A673 (cell line): Measurements from ENCODE around the gene BACE2. TPM values are rescaled to one million over a fixed set of nuclear protein-coding genes. Genes with fewer than 3 reads are reported as not detected.
"Not testable (repeated sequence)": the region's sequence is repeated elsewhere in the genome, so short reads cannot be mapped to it uniquely, and the experiment has no call there.

Source experiments
- BruUV-seq: library from RNA; stranded (reverse); fragments of 400-500 nt; replicated peaks from 2 replicates; lab custom pipeline; 2021; lab: Mats Ljungman, UMichigan
- CTCF ChIA-PET: fragments of 300-600 bp; sonication (Branson Sonifier 250); formaldehyde crosslinking; loops from one replicate; lab custom pipeline; 2022; ENCODE audit warnings: antibody characterized with exemption; lab: Charles Lee
- POLR2A ChIA-PET: fragments of 300-600 bp; sonication (Branson Sonifier 250); formaldehyde crosslinking; loops from one replicate; lab custom pipeline; 2022; ENCODE audit warnings: antibody characterized with exemption; ENCODE audit not compliant: low non-redundant PET; lab: Charles Lee
- DNase-seq: peaks from one replicate; pipeline ENCODE4 v3.0.0-alpha.2; 2015; ENCODE audit warnings: low spot score
- H3K27ac ChIP-seq: fragments of 200-600 bp; sonication (generic); 2 replicates; pipeline ENCODE4 v1.5.1; 2016; ENCODE audit warnings: mixed run types, low read depth, mild to moderate bottlenecking, mixed read lengths, antibody characterized with exemption, low read length; ENCODE audit not compliant: poor library complexity, severe bottlenecking
- H3K27me3 ChIP-seq: fragments of 200-600 bp; sonication (generic); replicated peaks from 2 replicates; pipeline ENCODE4 v1.6.1; 2017; ENCODE audit warnings: mixed run types, low read depth, mild to moderate bottlenecking, mixed read lengths, antibody characterized with exemption, low read length; ENCODE audit not compliant: insufficient read depth, poor library complexity
- H3K36me3 ChIP-seq: fragments of 200-600 bp; sonication (generic); 2 replicates; pipeline ENCODE4 v1.6.1; 2016; ENCODE audit warnings: mixed run types, mild to moderate bottlenecking, mixed read lengths, antibody characterized with exemption, low read length; ENCODE audit not compliant: insufficient read depth, poor library complexity, severe bottlenecking
- H3K4me1 ChIP-seq: fragments of 200-600 bp; sonication (generic); 2 replicates; pipeline ENCODE4 v1.6.1; 2017; ENCODE audit warnings: mixed run types, mild to moderate bottlenecking, mixed read lengths, antibody characterized with exemption, low read length; ENCODE audit not compliant: insufficient read depth, poor library complexity, severe bottlenecking
- H3K4me3 ChIP-seq: fragments of 200-600 bp; sonication (generic); 2 replicates; pipeline ENCODE4 v1.5.1; 2016; ENCODE audit warnings: low read depth, mixed run types, mild to moderate bottlenecking, mixed read lengths, low read length; ENCODE audit not compliant: poor library complexity, severe bottlenecking
- H3K9me3 ChIP-seq: fragments of 200-600 bp; sonication (generic); 2 replicates; pipeline ENCODE4 v1.6.1; 2016; ENCODE audit warnings: mixed run types, low read depth, mild to moderate bottlenecking, mixed read lengths, antibody characterized with exemption, low read length; ENCODE audit not compliant: poor library complexity, severe bottlenecking
- EZH2 ChIP-seq: fragments of 200-600 bp; sonication (generic); IDR thresholded peaks from 2 replicates; pipeline ENCODE4 v1.6.1; 2017; ENCODE audit warnings: borderline replicate concordance, low read depth, mild to moderate bottlenecking, mixed read lengths, antibody characterized with exemption, low read length; ENCODE audit not compliant: poor library complexity, severe bottlenecking
- intact Hi-C: fragments of 100-400 bp; cut with micrococcal nuclease; formaldehyde crosslinking; loops from one replicate; pipeline ENCODE4 v1.10.0; 2022; ENCODE audit not compliant: unreplicated experiment
- total RNA-seq: library from RNA; stranded (reverse); gene quantifications from 2 replicates; pipeline ENCODE4 v1.2.3, GENCODE V29; 2021
- TF ChIP-seq, protein P1 (sequence below): fragments of 300-800, 200-600 bp; sonication (generic); conservative IDR thresholded peaks from 2 replicates; pipeline ENCODE4 v1.5.1; 2017; ENCODE audit warnings: low read depth, mild to moderate bottlenecking, antibody characterized with exemption, low read length, moderate library complexity, mixed read lengths

The BACE2 gene
- total RNA-seq, 1 experiment from 2014 or later: 6.9 TPM

DNA sequence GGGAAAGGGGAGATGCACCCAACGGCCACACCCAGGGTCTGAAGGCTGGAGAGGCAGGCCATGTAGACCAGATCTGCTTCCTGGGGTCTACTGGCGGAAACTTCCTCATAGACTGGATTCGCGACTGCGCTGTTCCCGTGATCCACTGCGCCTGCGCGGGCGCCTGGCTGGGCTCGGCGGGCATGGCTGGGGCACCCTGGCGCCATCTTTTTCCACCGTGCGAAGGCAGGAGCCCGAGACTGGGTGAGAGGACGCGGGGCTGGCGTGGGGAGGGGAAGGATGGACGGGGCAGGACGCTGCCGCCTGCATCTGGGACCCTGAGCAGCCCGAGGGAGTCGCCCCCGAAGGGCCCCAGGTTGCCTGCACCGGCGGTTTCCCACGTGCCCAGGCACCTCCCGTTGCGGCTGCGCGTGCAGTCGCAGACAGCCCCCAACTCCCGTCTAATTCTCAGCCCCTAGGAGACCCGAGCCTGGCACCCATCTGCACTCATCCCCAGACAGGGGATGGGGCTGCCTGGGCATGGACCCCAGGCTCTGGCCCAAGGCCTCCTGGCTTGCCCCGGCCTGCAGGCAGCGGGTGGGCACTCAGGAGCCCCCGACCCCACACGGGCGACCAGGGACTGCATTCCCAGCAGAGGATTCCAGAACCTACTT, 136.2 kb downstream of the BACE2 start:
- POLR2A ChIA-PET: no interaction called here
- no peaks in the 10 kb centered on the region for H3K36me3 ChIP-seq
- CTCF ChIA-PET: no interaction called here
- no peak for TF ChIP-seq EZH2
- TF ChIP-seq, protein P1, sequence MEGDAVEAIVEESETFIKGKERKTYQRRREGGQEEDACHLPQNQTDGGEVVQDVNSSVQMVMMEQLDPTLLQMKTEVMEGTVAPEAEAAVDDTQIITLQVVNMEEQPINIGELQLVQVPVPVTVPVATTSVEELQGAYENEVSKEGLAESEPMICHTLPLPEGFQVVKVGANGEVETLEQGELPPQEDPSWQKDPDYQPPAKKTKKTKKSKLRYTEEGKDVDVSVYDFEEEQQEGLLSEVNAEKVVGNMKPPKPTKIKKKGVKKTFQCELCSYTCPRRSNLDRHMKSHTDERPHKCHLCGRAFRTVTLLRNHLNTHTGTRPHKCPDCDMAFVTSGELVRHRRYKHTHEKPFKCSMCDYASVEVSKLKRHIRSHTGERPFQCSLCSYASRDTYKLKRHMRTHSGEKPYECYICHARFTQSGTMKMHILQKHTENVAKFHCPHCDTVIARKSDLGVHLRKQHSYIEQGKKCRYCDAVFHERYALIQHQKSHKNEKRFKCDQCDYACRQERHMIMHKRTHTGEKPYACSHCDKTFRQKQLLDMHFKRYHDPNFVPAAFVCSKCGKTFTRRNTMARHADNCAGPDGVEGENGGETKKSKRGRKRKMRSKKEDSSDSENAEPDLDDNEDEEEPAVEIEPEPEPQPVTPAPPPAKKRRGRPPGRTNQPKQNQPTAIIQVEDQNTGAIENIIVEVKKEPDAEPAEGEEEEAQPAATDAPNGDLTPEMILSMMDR: no peak
- H3K27ac ChIP-seq: no peak overlapping the region
- no TSS peak for BruUV-seq
- H3K4me1 ChIP-seq: no peaks in the 10 kb centered on the region
- H3K9me3 ChIP-seq: no peaks in the 10 kb centered on the region
- no peaks in the 10 kb centered on the region for H3K27me3 ChIP-seq
- DNase-seq: no peak
- no peak overlapping the region for H3K4me3 ChIP-seq
- intact Hi-C loops: no loop called here

DNA sequence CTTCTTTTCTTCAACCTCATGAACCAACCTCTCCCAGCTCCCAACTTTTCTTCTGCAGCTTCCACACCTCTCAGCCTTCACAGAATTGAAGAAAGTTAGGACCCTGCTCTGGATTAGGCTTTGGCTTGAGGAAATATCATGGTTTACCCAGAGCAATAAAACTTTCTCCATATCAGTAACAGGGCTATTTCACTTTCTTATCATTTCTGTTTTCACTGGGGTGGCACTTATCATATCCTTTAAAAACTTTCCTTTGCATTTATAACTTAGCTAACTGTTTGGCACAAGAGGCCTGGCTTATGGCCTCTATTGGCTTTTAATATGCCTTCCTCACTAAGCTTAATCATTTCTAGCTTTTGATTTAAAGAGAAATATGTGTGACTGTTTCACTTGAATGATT, 139.3 kb downstream of the BACE2 start:
- Histone ChIP-seq H3K4me3 (no peak overlapping the region), H3K4me1 (no peaks in the 10 kb centered on the region), H3K9me3 (no peaks in the 10 kb centered on the region), H3K36me3 (no peaks in the 10 kb centered on the region), H3K27me3 (no peaks in the 10 kb centered on the region), H3K27ac (no peak overlapping the region)
- POLR2A ChIA-PET: no interaction called here
- intact Hi-C loops: no loop called here
- DNase-seq: no peak
- TF ChIP-seq EZH2: no peak
- TF ChIP-seq, protein P1: no peak
- no TSS peak for BruUV-seq
- CTCF ChIA-PET: interaction anchor here (0.6 kb wide), 1 partner anchor 201 kb away, joined by 6 read pairs; the partner anchor contains the start of gene TMPRSS2

DNA sequence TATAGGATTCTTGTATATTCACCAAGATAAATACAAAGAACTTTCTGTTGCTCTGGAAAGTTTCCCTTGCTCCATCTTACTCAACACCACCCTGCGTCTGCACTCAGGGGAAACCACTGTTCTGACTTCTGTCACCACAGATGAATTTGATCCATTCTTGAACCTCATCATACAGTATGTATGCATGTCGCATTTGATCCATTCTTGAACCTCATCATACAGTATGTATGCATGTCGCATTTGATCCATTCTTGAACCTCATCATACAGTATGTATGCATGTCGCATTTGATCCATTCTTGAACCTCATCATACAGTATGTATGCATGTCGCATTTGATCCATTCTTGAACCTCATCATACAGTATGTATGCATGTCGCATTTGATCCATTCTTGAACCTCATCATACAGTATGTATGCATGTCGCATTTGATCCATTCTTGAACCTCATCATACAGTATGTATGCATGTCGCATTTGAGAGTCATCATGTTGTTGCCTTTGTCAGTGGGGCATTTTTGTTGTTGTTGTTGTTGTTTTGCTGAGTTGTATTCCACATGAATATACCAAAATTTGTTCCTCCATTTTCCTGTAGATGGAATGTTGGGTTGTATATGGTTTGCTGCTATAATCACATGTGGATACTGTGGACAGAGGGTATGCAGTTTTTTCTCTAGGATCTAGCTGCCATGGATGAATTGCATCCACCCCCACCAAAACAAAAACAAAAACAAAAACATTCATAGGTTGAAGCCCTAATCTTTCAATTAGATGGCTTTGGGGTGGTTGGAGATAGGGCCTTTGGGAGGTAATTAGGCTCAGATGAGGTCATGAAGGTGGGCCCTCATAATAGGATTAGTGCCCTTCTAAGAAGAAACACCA, 145.6 kb downstream of the BACE2 start:
- BruUV-seq: not testable (repeated sequence)

More for the DNA sequence above, 145.6 kb downstream of the BACE2 start:
- peaks cover 26% of the 10 kb centered on the region for H3K27me3 ChIP-seq
- H3K27ac ChIP-seq, DNase-seq, H3K4me3 ChIP-seq, H3K4me1 ChIP-seq, intact Hi-C loops, CTCF ChIA-PET, H3K9me3 ChIP-seq, H3K36me3 ChIP-seq, POLR2A ChIA-PET: not testable (repeated sequence)
